HEK293 (cell line): Measurements from ENCODE around the gene INO80.

Experiments
- CTCF ChIA-PET: fragments of 350-600 bp; formaldehyde crosslinking; extraction: SDS; loops from one replicate; lab custom pipeline; 2021; ENCODE audit warnings: antibody characterized with exemption; lab: Yijun Ruan, JAX
- POLR2A ChIA-PET: fragments of 300-600 bp; formaldehyde crosslinking; extraction: SDS; loops from one replicate; lab custom pipeline; 2020; ENCODE audit warnings: antibody characterized with exemption, inconsistent platforms; lab: Yijun Ruan, JAX
- H3K27ac ChIP-seq: fragments of 200-500 bp; sonication (Bioruptor generic); 2 replicates; pipeline ENCODE4 v1.5.1; 2014; ENCODE audit warnings: low read depth, low read length, control low read depth, inconsistent platforms; ENCODE audit errors: extremely low read depth
- H3K36me3 ChIP-seq, 2 experiments: fragments of 200-500 bp in 1 of 2; sonication (Bioruptor generic) in 1 of 2; 1 replicate in 1 of 2; 2 replicates in 1 of 2; pipeline ENCODE4 v1.5.1; 2014 to 2017; ENCODE audit warnings: inconsistent platforms in 2 of 2, low read length in 2 of 2; ENCODE audit not compliant: control insufficient read depth in 2 of 2, insufficient read depth in 1 of 2
- H3K4me1 ChIP-seq: fragments of 200-500 bp; sonication (Bioruptor generic); 2 replicates; pipeline ENCODE4 v1.5.1; 2014; ENCODE audit warnings: mild to moderate bottlenecking, low read length, inconsistent platforms; ENCODE audit not compliant: control insufficient read depth, insufficient read depth
- H3K4me3 ChIP-seq: 2 replicates; pipeline ENCODE4 v1.5.1; 2011; ENCODE audit warnings: low read depth, mild to moderate bottlenecking, control low read depth, low read length, moderate library complexity
- H3K9me3 ChIP-seq: fragments of 200-500 bp; sonication (Bioruptor generic); 2 replicates; pipeline ENCODE4 v1.5.1; 2014; ENCODE audit warnings: low read depth, low read length, inconsistent platforms; ENCODE audit not compliant: control insufficient read depth, insufficient read depth
- PBX3 ChIP-seq: sonication (generic); formaldehyde crosslinking; IDR thresholded peaks from 2 replicates; pipeline ENCODE4 v1.8.1; 2022; ENCODE audit warnings: mild to moderate bottlenecking, moderate library complexity, missing genetic modification reagents
- PRDM1 ChIP-seq: fragments of 450-650 bp; formaldehyde crosslinking; IDR thresholded peaks from 2 replicates; pipeline ENCODE4; 2016; ENCODE audit warnings: missing biosample characterization, missing genetic modification characterization
- PRDM10 ChIP-seq: fragments of 450-650 bp; formaldehyde crosslinking; IDR thresholded peaks from 2 replicates; pipeline ENCODE4 v1.5.1; 2016; ENCODE audit warnings: missing biosample characterization, missing genetic modification characterization
- PRDM2 ChIP-seq: fragments of 450-650 bp; formaldehyde crosslinking; IDR thresholded peaks from 2 replicates; pipeline ENCODE4 v1.5.1; 2016; ENCODE audit warnings: missing biosample characterization, missing genetic modification characterization, borderline replicate concordance
- SP7 ChIP-seq: fragments of 450-650 bp; formaldehyde crosslinking; IDR thresholded peaks from 2 replicates; pipeline ENCODE4 v1.5.1; 2016; ENCODE audit warnings: missing biosample characterization, missing genetic modification characterization
- ZBTB1 ChIP-seq: fragments of 450-650 bp; formaldehyde crosslinking; IDR thresholded peaks from 2 replicates; pipeline ENCODE4 v1.5.1; 2016; ENCODE audit warnings: missing biosample characterization, missing genetic modification characterization
- ZBTB7A ChIP-seq: fragments of 450-650 bp; formaldehyde crosslinking; IDR thresholded peaks from 2 replicates; pipeline ENCODE4 v1.5.1; 2016; ENCODE audit warnings: low read depth, missing biosample characterization, missing genetic modification characterization
- ZNF121 ChIP-seq: fragments of 450-650 bp; formaldehyde crosslinking; IDR thresholded peaks from 2 replicates; pipeline ENCODE4 v1.5.1; 2016; ENCODE audit warnings: missing biosample characterization, missing genetic modification characterization
- ZNF302 ChIP-seq: fragments of 450-650 bp; formaldehyde crosslinking; IDR thresholded peaks from 2 replicates; pipeline ENCODE4 v1.5.1; 2016; ENCODE audit warnings: missing biosample characterization, missing genetic modification characterization, low read depth
- ZNF596 ChIP-seq: fragments of 450-650 bp; IDR thresholded peaks from 2 replicates; pipeline ENCODE4 v1.5.0; 2018; ENCODE audit warnings: missing biosample characterization, mild to moderate bottlenecking, missing genetic modification characterization, moderate library complexity
- ZNF624 ChIP-seq: fragments of 450-650 bp; formaldehyde crosslinking; IDR thresholded peaks from 2 replicates; pipeline ENCODE4 v1.5.1; 2017; ENCODE audit warnings: missing biosample characterization, missing genetic modification characterization
- ZNF645 ChIP-seq: fragments of 450-650 bp; formaldehyde crosslinking; IDR thresholded peaks from 2 replicates; pipeline ENCODE4; 2016; ENCODE audit warnings: missing biosample characterization, missing genetic modification characterization
- ZNF660 ChIP-seq: fragments of 450-650 bp; IDR thresholded peaks from 2 replicates; pipeline ENCODE4 v1.5.1; 2018; ENCODE audit warnings: missing biosample characterization, mild to moderate bottlenecking, missing genetic modification characterization
- ZNF777 ChIP-seq: fragments of 450-650 bp; formaldehyde crosslinking; IDR thresholded peaks from 2 replicates; pipeline ENCODE4 v1.5.1; 2017; ENCODE audit warnings: missing biosample characterization, missing genetic modification characterization, borderline replicate concordance
- ZSCAN5A ChIP-seq: fragments of 450-650 bp; formaldehyde crosslinking; IDR thresholded peaks from 2 replicates; pipeline ENCODE4 v1.5.1; 2016; ENCODE audit warnings: missing biosample characterization, missing genetic modification characterization

INO80 gene

GRCh38 chr15:41122849-41123248, 6.8 kb upstream of the INO80 start:
- ChIA-PET CTCF (interaction anchor here (0.6 kb wide), 2 partner anchors 172 to 674 kb away, joined by 3 read pairs; no protein-coding TSS in a partner anchor), POLR2A (no interaction called here)
- Histone ChIP-seq H3K4me3 (no peak overlapping the region), H3K27ac (no peak overlapping the region), H3K4me1 (no peaks in the 10 kb centered on the region), H3K36me3 (no peaks in the 10 kb centered on the region), H3K9me3 (no peaks in the 10 kb centered on the region)
- TF ChIP-seq PBX3 (CRISPR knock-in tag) (no peak), ZBTB1 (tag by site-specific recombination) (no peak), PRDM10 (tag by site-specific recombination) (no peak), ZNF596 (no peak), ZNF121 (tag by site-specific recombination) (no peak), ZBTB7A (no peak), PRDM1 (tag by site-specific recombination) (no peak), ZNF660 (tag by site-specific recombination) (no peak), PRDM2 (tag by site-specific recombination) (no peak), ZNF302 (tag by site-specific recombination) (no peak)

- H3K4me1 ChIP-seq: no peaks in the 10 kb centered on the region
- no peaks in the 10 kb centered on the region for H3K9me3 ChIP-seq
- H3K27ac ChIP-seq: no peak overlapping the region
- CTCF ChIA-PET: no interaction called here
- TF ChIP-seq ZNF121 (tag by site-specific recombination) (0 out of 2 replicates have a peak, but pooled peaks have one; percentile 51), ZSCAN5A (tag by site-specific recombination) (no peak), ZNF777 (tag by site-specific recombination) (no peak), ZNF645 (no peak), SP7 (tag by site-specific recombination) (no peak), ZNF624 (tag by site-specific recombination) (no peak)
- TF ChIP-seq, all 188 proteins: peak for 1
- Histone ChIP-seq H3K4me3 (no peak overlapping the region), H3K36me3 (no peaks in the 10 kb centered on the region)
- POLR2A ChIA-PET: no interaction called here
These were observed 5.9 kb upstream of the INO80 start for GRCh38 chr15:41121951-41122350.
